Hepatocyte (in vitro differentiated cells): ENCODE measurements around the gene LRP3. TPM values are rescaled to one million over a fixed set of nuclear protein-coding genes. Genes with fewer than 3 reads are reported as not detected.

Source experiments
- DNase-seq: peaks from one replicate; pipeline ENCODE4 v3.0.0-alpha.2; 2016; ENCODE audit warnings: low spot score
- H2AFZ ChIP-seq: fragments of 200-600 bp; sonication (generic); 2 replicates; pipeline ENCODE4 v1.6.0; 2016; ENCODE audit warnings: antibody characterized with exemption, mild to moderate bottlenecking
- H3K27ac ChIP-seq: fragments of 200-600 bp; sonication (generic); 2 replicates; pipeline ENCODE4 v1.5.1; 2016; ENCODE audit warnings: mild to moderate bottlenecking
- H3K27me3 ChIP-seq: fragments of 200-600 bp; sonication (generic); 2 replicates; pipeline ENCODE4 v1.6.1; 2016
- H3K36me3 ChIP-seq: fragments of 200-600 bp; sonication (generic); replicated peaks from 2 replicates; pipeline ENCODE4 v1.5.1; 2016; ENCODE audit warnings: low read depth; ENCODE audit not compliant: insufficient read depth
- H3K4me1 ChIP-seq: fragments of 200-600 bp; sonication (generic); 2 replicates; pipeline ENCODE4 v1.5.1; 2016; ENCODE audit warnings: mild to moderate bottlenecking, moderate library complexity; ENCODE audit not compliant: insufficient read depth
- H3K4me2 ChIP-seq: fragments of 200-600 bp; sonication (generic); 2 replicates; pipeline ENCODE4 v1.6.0; 2016
- H3K4me3 ChIP-seq: fragments of 200-600 bp; sonication (generic); 2 replicates; pipeline ENCODE4 v1.5.1; 2016; ENCODE audit warnings: mild to moderate bottlenecking
- H3K79me2 ChIP-seq: fragments of 200-600 bp; sonication (generic); 2 replicates; pipeline ENCODE4 v1.6.0; 2017; ENCODE audit warnings: mild to moderate bottlenecking
- H3K9me2 ChIP-seq: fragments of 200-600 bp; sonication (generic); replicated peaks from 2 replicates; pipeline ENCODE4 v1.6.0; 2017; ENCODE audit warnings: mild to moderate bottlenecking; ENCODE audit not compliant: insufficient read depth
- H3K9me3 ChIP-seq: fragments of 200-600 bp; sonication (generic); 2 replicates; pipeline ENCODE4 v1.5.1; 2016; ENCODE audit warnings: low read depth, mild to moderate bottlenecking
- H4K20me1 ChIP-seq: fragments of 200-600 bp; sonication (generic); 2 replicates; pipeline ENCODE4 v1.6.0; 2016; ENCODE audit warnings: mild to moderate bottlenecking; ENCODE audit not compliant: insufficient read depth, poor library complexity, severe bottlenecking
- EZH2 ChIP-seq: fragments of 200-600 bp; sonication (generic); IDR thresholded peaks from 2 replicates; pipeline ENCODE4 v1.6.1; 2016; ENCODE audit warnings: antibody characterized with exemption, mild to moderate bottlenecking, borderline replicate concordance
- EZH2phosphoT487 ChIP-seq: fragments of 200-600 bp; sonication (generic); IDR thresholded peaks from one replicate; pipeline ENCODE4 v1.6.1; 2018; ENCODE audit warnings: antibody characterized with exemption, mild to moderate bottlenecking, low read depth, moderate library complexity; ENCODE audit not compliant: unreplicated experiment, severe bottlenecking
- WGBS: methylation state at CpG from one replicate; pipeline ENCODE4 v1.1.6; 2016; ENCODE audit warnings: low lambda C conversion rate; ENCODE audit errors: missing lambda C conversion rate; 5-methylcytosine and 5-hydroxymethylcytosine counted together
- polyA plus RNA-seq: library from polyadenylated mRNA; unstranded; fragments of >200 nt; fragmentation: Nextera tagmentation; extraction: Ambion mirVana; gene quantifications from 2 replicates; pipeline ENCODE4 v1.2.1, GENCODE V29; 2016
- total RNA-seq: library from RNA; depleted of rRNA; stranded (reverse); fragments of >200 nt; gene quantifications from 2 replicates; pipeline ENCODE4 v1.2.3, GENCODE V29; 2014
- TF ChIP-seq, protein P1 (sequence below): fragments of 200-600 bp; sonication (generic); IDR thresholded peaks from 2 replicates; pipeline ENCODE4 v1.5.1; 2016; ENCODE audit warnings: antibody characterized with exemption, mild to moderate bottlenecking; ENCODE audit not compliant: poor library complexity

The LRP3 gene
- total and polyA plus RNA-seq, 2 experiments from 2014 or later = 37.4 to 44.0 TPM

DNA sequence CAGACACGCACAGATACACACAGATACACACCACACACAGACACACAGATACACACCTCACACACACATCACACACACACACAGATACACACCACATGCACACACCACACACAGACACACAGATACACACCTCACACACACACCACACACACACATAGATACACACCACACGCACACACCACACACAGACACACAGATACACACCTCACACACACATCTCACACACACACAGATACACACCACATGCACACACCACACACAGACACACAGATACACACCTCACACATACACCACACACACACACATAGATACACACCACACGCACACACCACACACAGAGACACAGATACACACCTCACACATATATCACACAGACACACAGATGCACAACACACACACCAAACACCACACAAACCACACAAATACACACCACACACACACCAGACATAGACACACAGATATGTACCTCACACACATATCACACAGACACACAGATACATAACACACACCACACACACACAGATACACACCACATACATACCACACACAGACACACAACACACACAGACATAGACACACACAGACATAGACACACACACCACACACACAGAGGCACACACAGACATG lies 55.7 kb downstream of the LRP3 start:
- no peak overlapping the region for H3K4me2 ChIP-seq
- no peak for TF ChIP-seq EZH2phosphoT487
- no peak for TF ChIP-seq EZH2
- H2AFZ ChIP-seq = no peak overlapping the region
- H3K9me2 ChIP-seq = no peaks in the 10 kb centered on the region
- 88% methylated on average over 3 of the region's 3 CpGs for WGBS
- no peaks in the 10 kb centered on the region for H4K20me1 ChIP-seq
- no peaks in the 10 kb centered on the region for H3K27me3 ChIP-seq
- no peaks in the 10 kb centered on the region for H3K4me1 ChIP-seq
- H3K36me3 ChIP-seq = no peaks in the 10 kb centered on the region
- no peak overlapping the region for H3K27ac ChIP-seq
- no peaks in the 10 kb centered on the region for H3K9me3 ChIP-seq
- no peaks in the 10 kb centered on the region for H3K79me2 ChIP-seq
- no peak overlapping the region for H3K4me3 ChIP-seq
- no peak for DNase-seq

DNA sequence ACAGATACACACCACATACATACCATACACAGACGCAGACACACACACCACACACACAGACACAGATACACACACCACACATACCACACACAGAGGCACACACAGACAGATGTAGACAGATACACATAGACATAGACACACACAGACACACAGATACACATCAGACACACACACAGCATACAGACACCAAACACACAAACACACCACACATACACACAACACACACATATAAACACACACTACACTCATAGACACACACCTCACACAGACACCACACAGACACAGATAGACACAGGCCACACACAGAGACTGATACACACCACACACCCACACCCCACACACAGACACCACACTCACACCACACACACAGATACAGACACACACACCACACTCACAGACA lies 56.4 kb downstream of the LRP3 start:
- no peaks in the 10 kb centered on the region for H3K79me2 ChIP-seq
- no peak for DNase-seq

DNA sequence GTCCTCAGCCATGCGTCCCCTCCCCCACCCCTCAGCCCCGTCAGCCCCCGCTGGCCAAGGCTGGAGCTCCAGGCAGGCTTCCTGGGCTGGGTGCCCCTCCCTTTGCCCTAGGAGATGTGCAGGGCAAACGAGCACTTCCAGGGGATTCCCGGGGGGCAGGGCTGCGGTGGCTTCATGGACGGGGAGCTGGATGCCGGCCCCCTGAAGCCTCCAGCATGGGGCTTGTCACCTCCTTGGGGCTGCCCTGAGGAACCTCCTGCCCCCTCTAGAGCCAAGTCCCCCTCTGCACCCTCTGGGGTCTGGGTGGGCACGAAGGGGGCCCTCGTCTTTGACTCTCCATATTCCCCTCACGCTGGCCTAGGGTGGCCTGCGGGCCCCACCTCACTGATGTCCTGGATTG lies 56.9 kb downstream of the LRP3 start:
- Histone ChIP-seq H3K9me3 (no peaks in the 10 kb centered on the region), H3K27me3 (no peaks in the 10 kb centered on the region), H3K36me3 (no peaks in the 10 kb centered on the region), H3K4me3 (no peak overlapping the region), H3K9me2 (no peaks in the 10 kb centered on the region), H3K4me2 (no peak overlapping the region), H3K79me2 (no peaks in the 10 kb centered on the region), H3K27ac (no peak overlapping the region), H2AFZ (no peak overlapping the region), H4K20me1 (no peaks in the 10 kb centered on the region), H3K4me1 (no peaks in the 10 kb centered on the region)
- 71% methylated on average over 10 of the region's 12 CpGs for WGBS
- no peak for DNase-seq
- TF ChIP-seq, protein P1, sequence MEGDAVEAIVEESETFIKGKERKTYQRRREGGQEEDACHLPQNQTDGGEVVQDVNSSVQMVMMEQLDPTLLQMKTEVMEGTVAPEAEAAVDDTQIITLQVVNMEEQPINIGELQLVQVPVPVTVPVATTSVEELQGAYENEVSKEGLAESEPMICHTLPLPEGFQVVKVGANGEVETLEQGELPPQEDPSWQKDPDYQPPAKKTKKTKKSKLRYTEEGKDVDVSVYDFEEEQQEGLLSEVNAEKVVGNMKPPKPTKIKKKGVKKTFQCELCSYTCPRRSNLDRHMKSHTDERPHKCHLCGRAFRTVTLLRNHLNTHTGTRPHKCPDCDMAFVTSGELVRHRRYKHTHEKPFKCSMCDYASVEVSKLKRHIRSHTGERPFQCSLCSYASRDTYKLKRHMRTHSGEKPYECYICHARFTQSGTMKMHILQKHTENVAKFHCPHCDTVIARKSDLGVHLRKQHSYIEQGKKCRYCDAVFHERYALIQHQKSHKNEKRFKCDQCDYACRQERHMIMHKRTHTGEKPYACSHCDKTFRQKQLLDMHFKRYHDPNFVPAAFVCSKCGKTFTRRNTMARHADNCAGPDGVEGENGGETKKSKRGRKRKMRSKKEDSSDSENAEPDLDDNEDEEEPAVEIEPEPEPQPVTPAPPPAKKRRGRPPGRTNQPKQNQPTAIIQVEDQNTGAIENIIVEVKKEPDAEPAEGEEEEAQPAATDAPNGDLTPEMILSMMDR = no peak
- TF ChIP-seq EZH2 (no peak), EZH2phosphoT487 (no peak)

More for the DNA sequence above, 56.4 kb downstream of the LRP3 start:
- Histone ChIP-seq H4K20me1 (no peaks in the 10 kb centered on the region), H3K4me2 (no peak overlapping the region), H2AFZ (no peak overlapping the region), H3K9me2 (no peaks in the 10 kb centered on the region), H3K4me3 (no peak overlapping the region), H3K27me3 (no peaks in the 10 kb centered on the region), H3K36me3 (no peaks in the 10 kb centered on the region), H3K4me1 (no peaks in the 10 kb centered on the region), H3K27ac (no peak overlapping the region), H3K9me3 (no peaks in the 10 kb centered on the region)
- WGBS = 89% methylated on average over 1 of the region's 1 CpG
- TF ChIP-seq EZH2 (no peak), EZH2phosphoT487 (no peak)
- TF ChIP-seq, protein P1 = no peak

DNA sequence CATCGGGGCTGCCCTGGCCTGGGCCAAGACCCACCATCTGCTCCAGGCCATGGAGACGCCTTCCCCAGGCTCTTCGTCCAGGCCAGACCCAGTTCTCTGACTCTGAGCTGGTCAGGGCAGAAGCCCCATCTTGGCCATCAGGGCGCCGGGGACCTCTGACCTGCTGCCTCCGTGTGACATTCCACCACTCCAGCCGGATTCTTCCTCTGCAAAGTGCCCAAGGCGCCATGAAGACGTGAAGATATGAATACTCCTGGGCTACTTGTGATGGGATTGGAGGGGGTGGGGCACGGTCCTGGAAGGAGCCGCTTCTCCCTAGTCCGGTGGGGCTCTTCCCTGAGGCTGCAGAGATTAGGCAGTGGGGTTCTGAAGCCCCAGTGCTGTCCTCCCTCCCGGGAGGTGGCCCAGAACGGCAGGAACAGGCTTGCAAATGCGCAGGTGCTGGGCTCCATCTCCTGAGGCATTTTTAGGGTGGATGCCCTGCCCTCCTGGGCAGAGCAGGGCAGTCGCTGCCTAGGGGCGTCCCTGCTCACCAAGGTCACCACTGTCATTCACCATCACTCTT lies 57.5 kb downstream of the LRP3 start:
- 86% methylated on average over 16 of the region's 17 CpGs for WGBS
- no peak for DNase-seq
- H3K4me2 ChIP-seq = no peak overlapping the region

More for the DNA sequence above, 57.5 kb downstream of the LRP3 start:
- TF ChIP-seq EZH2 (no peak), EZH2phosphoT487 (no peak)
- TF ChIP-seq, protein P1 = no peak
- H3K4me1 ChIP-seq = no peaks in the 10 kb centered on the region
- H3K27ac ChIP-seq = no peak overlapping the region
- no peaks in the 10 kb centered on the region for H3K9me3 ChIP-seq
- no peak overlapping the region for H2AFZ ChIP-seq
- H3K79me2 ChIP-seq = no peaks in the 10 kb centered on the region
- no peaks in the 10 kb centered on the region for H3K27me3 ChIP-seq
- no peak overlapping the region for H3K4me3 ChIP-seq
- H3K9me2 ChIP-seq = no peaks in the 10 kb centered on the region
- H4K20me1 ChIP-seq = no peaks in the 10 kb centered on the region
- H3K36me3 ChIP-seq = no peaks in the 10 kb centered on the region
